Neural cell (in vitro differentiated cells): ENCODE measurements around the gene CABLES2. TPM values are rescaled to one million over a fixed set of nuclear protein-coding genes. Genes with fewer than 3 reads are reported as not detected.

ENCODE experiments used
- H2AFZ ChIP-seq: fragments of 200-600, 300-800 bp; sonication (generic), shearing (Covaris generic); 2 replicates; pipeline ENCODE4 v1.6.0; 2014; ENCODE audit warnings: low read depth, mild to moderate bottlenecking, antibody characterized with exemption, low read length, moderate library complexity
- H3F3A ChIP-seq: fragments of 200-600 bp; shearing (Covaris generic); 2 replicates; pipeline ENCODE4 v1.6.1; 2016; ENCODE audit warnings: mild to moderate bottlenecking, moderate library complexity, mixed read lengths, antibody characterized with exemption, low read length; ENCODE audit not compliant: insufficient read depth, poor library complexity, severe bottlenecking
- H3K27ac ChIP-seq: fragments of 200-600, 300-800 bp; sonication (generic), shearing (Covaris generic); 2 replicates; pipeline ENCODE4 v1.5.1; 2014; ENCODE audit warnings: mild to moderate bottlenecking, low read length, moderate library complexity
- H3K27me3 ChIP-seq: fragments of 300-800, 200-600 bp; sonication (generic), shearing (Covaris generic); 2 replicates; pipeline ENCODE4 v1.6.0; 2014; ENCODE audit warnings: mild to moderate bottlenecking, low read depth, low read length, moderate library complexity; ENCODE audit not compliant: insufficient read depth
- H3K36me3 ChIP-seq: fragments of 300-800, 200-600 bp; sonication (generic), shearing (Covaris generic); 2 replicates; pipeline ENCODE4 v1.5.1; 2014; ENCODE audit warnings: mild to moderate bottlenecking, antibody characterized with exemption, low read length, moderate library complexity; ENCODE audit not compliant: insufficient read depth
- H3K4me2 ChIP-seq: fragments of 300-800, 200-600 bp; sonication (generic), shearing (Covaris generic); 2 replicates; pipeline ENCODE4 v1.6.0; 2014; ENCODE audit warnings: mild to moderate bottlenecking, low read length
- H3K4me3 ChIP-seq: fragments of 300-800, 200-600 bp; sonication (generic), shearing (Covaris generic); 2 replicates; pipeline ENCODE4 v1.5.1; 2014; ENCODE audit warnings: mild to moderate bottlenecking, low read length, moderate library complexity
- H3K79me2 ChIP-seq: fragments of 200-600 bp; shearing (Covaris generic); replicated peaks from 2 replicates; pipeline ENCODE4 v1.6.0; 2014; ENCODE audit warnings: mild to moderate bottlenecking, low read length, moderate library complexity; ENCODE audit not compliant: insufficient read depth
- H3K9ac ChIP-seq: fragments of 300-800, 200-600 bp; sonication (generic), shearing (Covaris generic); 2 replicates; pipeline ENCODE4 v1.6.1; 2016; ENCODE audit warnings: mild to moderate bottlenecking, low read length, mixed read lengths
- H3K9me2 ChIP-seq: fragments of 200-600 bp; shearing (Covaris generic); 2 replicates; pipeline ENCODE4 v1.6.1; 2016; ENCODE audit warnings: mild to moderate bottlenecking, low read length, mixed read lengths; ENCODE audit not compliant: insufficient read depth
- H3K9me3 ChIP-seq: fragments of 200-600, 300-800 bp; sonication (generic), shearing (Covaris generic); 2 replicates; pipeline ENCODE4 v1.6.1; 2016; ENCODE audit warnings: mild to moderate bottlenecking, mixed run types, low read length, moderate library complexity, mixed read lengths
- H4K20me1 ChIP-seq: fragments of 200-600 bp; shearing (Covaris generic); 2 replicates; pipeline ENCODE4 v1.6.1; 2016; ENCODE audit warnings: mild to moderate bottlenecking, mixed run types; ENCODE audit not compliant: insufficient read depth
- EP300 ChIP-seq: fragments of 450-650 bp; conservative IDR thresholded peaks from 2 replicates; pipeline ENCODE4 v1.6.1; 2014; ENCODE audit warnings: antibody characterized with exemption, mild to moderate bottlenecking, moderate library complexity; ENCODE audit not compliant: poor library complexity, severe bottlenecking
- EZH2 ChIP-seq: fragments of 200-600, 300-800 bp; shearing (Covaris generic), sonication (generic); IDR thresholded peaks from 2 replicates; pipeline ENCODE4 v1.6.1; 2014; ENCODE audit warnings: antibody characterized with exemption, low read length, borderline replicate concordance, mild to moderate bottlenecking; ENCODE audit not compliant: insufficient read depth, poor library complexity, severe bottlenecking
- MXI1 ChIP-seq: fragments of 450-650 bp; conservative IDR thresholded peaks from 2 replicates; pipeline ENCODE4 v1.6.1; 2014; ENCODE audit warnings: antibody characterized with exemption, mild to moderate bottlenecking; ENCODE audit not compliant: poor library complexity, severe bottlenecking
- POLR2AphosphoS5 ChIP-seq: IDR thresholded peaks from 2 replicates; pipeline ENCODE4 v1.6.1; 2012
- RAD21 ChIP-seq: fragments of 450-650 bp; conservative IDR thresholded peaks from 2 replicates; pipeline ENCODE4 v1.6.1; 2014; ENCODE audit warnings: antibody characterized with exemption, mild to moderate bottlenecking, moderate library complexity
- REST ChIP-seq: IDR thresholded peaks from 2 replicates; pipeline ENCODE4 v1.6.1; 2012; ENCODE audit warnings: borderline replicate concordance
- SMC3 ChIP-seq: fragments of 450-650 bp; conservative IDR thresholded peaks from 2 replicates; pipeline ENCODE4 v1.6.1; 2014; ENCODE audit warnings: antibody characterized with exemption, mild to moderate bottlenecking, moderate library complexity; ENCODE audit not compliant: poor library complexity
- TAF1 ChIP-seq: IDR thresholded peaks from 2 replicates; pipeline ENCODE4 v1.6.1; 2012; ENCODE audit warnings: low read depth
- polyA plus RNA-seq: library from polyadenylated mRNA; depleted of rRNA; stranded (reverse); fragments of >200 nt; gene quantifications from 2 replicates; pipeline ENCODE4 v1.2.3, GENCODE V29; 2014
- TF ChIP-seq, protein P1 (sequence below): fragments of 450-650 bp; IDR thresholded peaks from 2 replicates; pipeline ENCODE4 v1.5.1; 2014; ENCODE audit warnings: antibody characterized with exemption, mild to moderate bottlenecking, moderate library complexity; ENCODE audit not compliant: poor library complexity, severe bottlenecking

CABLES2 gene
- polyA plus RNA-seq, 1 donor from 2014 or later = 8.3 TPM

- H3K27me3 ChIP-seq = no peaks in the 10 kb centered on the region
- no peak overlapping the region for H3K4me2 ChIP-seq
- H3K9me3 ChIP-seq = no peaks in the 10 kb centered on the region
- H3K79me2 ChIP-seq = no peaks in the 10 kb centered on the region
- no peak overlapping the region for H2AFZ ChIP-seq
- TF ChIP-seq, protein P1, sequence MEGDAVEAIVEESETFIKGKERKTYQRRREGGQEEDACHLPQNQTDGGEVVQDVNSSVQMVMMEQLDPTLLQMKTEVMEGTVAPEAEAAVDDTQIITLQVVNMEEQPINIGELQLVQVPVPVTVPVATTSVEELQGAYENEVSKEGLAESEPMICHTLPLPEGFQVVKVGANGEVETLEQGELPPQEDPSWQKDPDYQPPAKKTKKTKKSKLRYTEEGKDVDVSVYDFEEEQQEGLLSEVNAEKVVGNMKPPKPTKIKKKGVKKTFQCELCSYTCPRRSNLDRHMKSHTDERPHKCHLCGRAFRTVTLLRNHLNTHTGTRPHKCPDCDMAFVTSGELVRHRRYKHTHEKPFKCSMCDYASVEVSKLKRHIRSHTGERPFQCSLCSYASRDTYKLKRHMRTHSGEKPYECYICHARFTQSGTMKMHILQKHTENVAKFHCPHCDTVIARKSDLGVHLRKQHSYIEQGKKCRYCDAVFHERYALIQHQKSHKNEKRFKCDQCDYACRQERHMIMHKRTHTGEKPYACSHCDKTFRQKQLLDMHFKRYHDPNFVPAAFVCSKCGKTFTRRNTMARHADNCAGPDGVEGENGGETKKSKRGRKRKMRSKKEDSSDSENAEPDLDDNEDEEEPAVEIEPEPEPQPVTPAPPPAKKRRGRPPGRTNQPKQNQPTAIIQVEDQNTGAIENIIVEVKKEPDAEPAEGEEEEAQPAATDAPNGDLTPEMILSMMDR = no peak
- TF ChIP-seq SMC3 = no peak
- no peak for TF ChIP-seq EZH2
- no peak for TF ChIP-seq POLR2AphosphoS5
- no peak for TF ChIP-seq REST
- TF ChIP-seq RAD21 = no peak
- TF ChIP-seq EP300 = no peak
- TF ChIP-seq TAF1 = no peak
- no peaks in the 10 kb centered on the region for H3K36me3 ChIP-seq
- no peak overlapping the region for H3K9ac ChIP-seq
- no peak overlapping the region for H3K27ac ChIP-seq
- no peaks in the 10 kb centered on the region for H3F3A ChIP-seq
- no peaks in the 10 kb centered on the region for H3K9me2 ChIP-seq
- no peaks in the 10 kb centered on the region for H4K20me1 ChIP-seq
- H3K4me3 ChIP-seq = no peak overlapping the region
These were observed 48.0 kb upstream of the CABLES2 start for GRCh38 chr20:62454904-62455636.

DNA sequence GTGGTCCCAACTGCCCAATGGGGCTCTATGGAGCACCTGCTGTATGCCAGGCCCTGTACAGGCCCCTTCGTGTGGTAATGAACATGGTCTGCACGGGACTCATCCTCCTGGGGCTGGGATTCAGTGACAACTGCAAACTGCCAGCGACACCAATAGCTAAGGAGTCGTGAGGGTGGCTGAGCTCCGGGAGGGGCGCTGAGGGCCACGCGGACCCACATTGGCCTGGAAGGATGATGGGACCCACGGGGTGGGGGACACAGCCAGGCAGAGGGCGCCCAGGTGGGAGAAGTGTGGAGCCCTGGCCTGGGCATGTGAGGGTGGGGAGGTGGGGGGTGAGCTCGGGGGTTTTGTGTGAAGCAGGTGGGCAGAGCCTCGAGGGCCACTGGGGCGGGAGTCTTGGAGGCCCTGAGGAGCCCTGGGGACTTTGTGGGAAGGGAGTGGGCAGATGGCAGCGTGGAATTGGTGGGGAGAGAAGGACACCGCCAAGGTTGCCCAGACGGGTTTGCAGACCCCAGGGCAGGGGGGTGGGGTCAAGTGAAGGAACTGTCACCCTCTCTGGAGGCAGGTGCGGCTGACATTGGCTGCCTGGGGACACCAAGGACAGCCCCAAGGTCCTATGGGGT lies 46.2 kb upstream of the CABLES2 start:
- Histone ChIP-seq H3F3A (no peaks in the 10 kb centered on the region), H3K4me2 (no peak overlapping the region), H2AFZ (no peak overlapping the region), H3K27me3 (no peaks in the 10 kb centered on the region), H3K79me2 (no peaks in the 10 kb centered on the region), H3K9me3 (no peaks in the 10 kb centered on the region), H3K9ac (no peak overlapping the region), H3K4me3 (no peak overlapping the region), H3K9me2 (no peaks in the 10 kb centered on the region), H3K36me3 (no peaks in the 10 kb centered on the region), H3K27ac (no peak overlapping the region), H4K20me1 (no peaks in the 10 kb centered on the region)
- no peak for TF ChIP-seq REST
- TF ChIP-seq, protein P1 = no peak
- no peak for TF ChIP-seq EP300
- TF ChIP-seq EZH2 = no peak
- no peak for TF ChIP-seq MXI1
- TF ChIP-seq SMC3 = no peak
- no peak for TF ChIP-seq RAD21
- TF ChIP-seq TAF1 = no peak
- no peak for TF ChIP-seq POLR2AphosphoS5
